ENCODE data around the gene DUS4L. TPM values are rescaled to one million over a fixed set of nuclear protein-coding genes. Genes with fewer than 3 reads are reported as not detected.

DUS4L gene
- total and polyA plus RNA-seq, 2 donors (not counting 3 experiments of a cell fraction or from before 2014, with no cell fraction given) = 2.5 to 9.6 TPM

DNA sequence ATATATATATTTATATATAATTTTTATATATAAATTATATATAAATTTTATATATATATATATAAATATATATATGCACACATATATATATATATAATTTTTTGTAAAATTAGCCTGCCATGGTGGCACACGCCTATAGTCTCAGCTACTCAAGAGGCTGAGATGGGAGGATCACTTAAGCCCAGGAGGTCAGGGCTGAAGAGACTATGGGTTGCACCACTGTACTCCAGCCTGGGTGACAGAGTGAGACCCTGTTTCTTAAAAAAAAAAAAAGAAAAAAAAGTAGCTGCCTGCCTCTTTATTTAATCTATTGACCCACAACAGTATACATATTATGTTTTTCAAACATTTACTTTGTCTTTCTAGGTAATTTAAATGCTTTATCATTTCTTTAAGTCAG is 35.5 kb downstream of the DUS4L start:
- DNase-seq (ENCODE audit: low read depth, low spot score) = no peak
- Histone ChIP-seq H3K9me1 (replicated peaks; ENCODE audit: control insufficient read depth, extremely low read depth, insufficient read depth, low read length) (no peaks in the 10 kb centered on the region), H3K79me2 (ENCODE audit: control insufficient read depth, insufficient read depth, low read length) (peaks cover 4% of the 10 kb centered on the region), H3K27ac (ENCODE audit: insufficient read depth, low read depth, low read length) (no peak overlapping the region), H3K4me3 (replicated peaks in 1 of 3; ENCODE audit: insufficient read depth in 1 of 3, low read depth in 1 of 3, low read length in 3 of 3) (no peak overlapping the region), H3K9me3 (replicated peaks; ENCODE audit: control insufficient read depth, insufficient read depth, low read length) (no peaks in the 10 kb centered on the region), H4K20me1 (replicated peaks; ENCODE audit: control insufficient read depth, extremely low read depth, insufficient read depth, low read length) (no peaks in the 10 kb centered on the region), H2AFZ (ENCODE audit: low read depth, low read length) (no peak overlapping the region), H3K9ac (replicated peaks; ENCODE audit: extremely low read depth, insufficient read depth, low read length) (no peak overlapping the region), H3K27me3 (ENCODE audit: control insufficient read depth in 2 of 2, insufficient read depth in 2 of 2, low read length in 2 of 2) (no peaks in the 10 kb centered on the region), H3K4me2 (ENCODE audit: insufficient read depth, low read length) (no peak overlapping the region), H3K36me3 (ENCODE audit: control insufficient read depth in 2 of 2, extremely low read depth in 1 of 2, insufficient read depth in 2 of 2, low read length in 2 of 2) (peaks cover 5 to 14% of the 10 kb centered on the region in 2 experiments), H3K4me1 (ENCODE audit: control insufficient read depth, extremely low read depth, insufficient read depth, low read length) (peaks cover 37% of the 10 kb centered on the region)
- no TSS peak for BruUV-seq (replicated peaks)
- CTCF ChIA-PET = interaction anchor here (0.8 to 1.6 kb wide), 5 partner anchors 10 to 276 kb away, joined by 3 to 5 read pairs (median 3); partner anchors contain the start of gene BCAP29
- POLR2A ChIA-PET = no interaction called here
- intact Hi-C loops (cut with micrococcal nuclease) (loop anchor here (5.0 to 10.0 kb wide), 2 partner anchors 134 to 1062 kb away; no protein-coding TSS in a partner anchor), dilution Hi-C loops (cut with MboI; ENCODE audit: extremely low pct_ligation_motif_present, low sequenced_read_pairs) (no loop called here)
- TF ChIP-seq EZH2 (IDR thresholded peaks at IDR 0.05; ENCODE audit: borderline replicate concordance, low read depth, low read length, severe bottlenecking) = no peak
- no peak for TF ChIP-seq MYC (IDR thresholded peaks at IDR 0.05; ENCODE audit: low read depth, low read length)
- no peak for TF ChIP-seq JUN (IDR thresholded peaks at IDR 0.05; ENCODE audit: borderline replicate concordance, insufficient read depth, insufficient read length, low read depth)
- TF ChIP-seq, protein P1, sequence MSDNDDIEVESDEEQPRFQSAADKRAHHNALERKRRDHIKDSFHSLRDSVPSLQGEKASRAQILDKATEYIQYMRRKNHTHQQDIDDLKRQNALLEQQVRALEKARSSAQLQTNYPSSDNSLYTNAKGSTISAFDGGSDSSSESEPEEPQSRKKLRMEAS (IDR thresholded peaks at IDR 0.05; ENCODE audit: insufficient read depth, insufficient read length) = no peak
- no peak for TF ChIP-seq GATA2 (IDR thresholded peaks at IDR 0.05; ENCODE audit: insufficient read depth, insufficient read length, low read depth, low read length)
- no peak for TF ChIP-seq POLR2A (IDR thresholded peaks at IDR 0.05; ENCODE audit: low read depth, low read length)
- no peak for TF ChIP-seq FOS (IDR thresholded peaks at IDR 0.05; ENCODE audit: borderline replicate concordance, insufficient read depth, low read length)
- TF ChIP-seq, protein P2, sequence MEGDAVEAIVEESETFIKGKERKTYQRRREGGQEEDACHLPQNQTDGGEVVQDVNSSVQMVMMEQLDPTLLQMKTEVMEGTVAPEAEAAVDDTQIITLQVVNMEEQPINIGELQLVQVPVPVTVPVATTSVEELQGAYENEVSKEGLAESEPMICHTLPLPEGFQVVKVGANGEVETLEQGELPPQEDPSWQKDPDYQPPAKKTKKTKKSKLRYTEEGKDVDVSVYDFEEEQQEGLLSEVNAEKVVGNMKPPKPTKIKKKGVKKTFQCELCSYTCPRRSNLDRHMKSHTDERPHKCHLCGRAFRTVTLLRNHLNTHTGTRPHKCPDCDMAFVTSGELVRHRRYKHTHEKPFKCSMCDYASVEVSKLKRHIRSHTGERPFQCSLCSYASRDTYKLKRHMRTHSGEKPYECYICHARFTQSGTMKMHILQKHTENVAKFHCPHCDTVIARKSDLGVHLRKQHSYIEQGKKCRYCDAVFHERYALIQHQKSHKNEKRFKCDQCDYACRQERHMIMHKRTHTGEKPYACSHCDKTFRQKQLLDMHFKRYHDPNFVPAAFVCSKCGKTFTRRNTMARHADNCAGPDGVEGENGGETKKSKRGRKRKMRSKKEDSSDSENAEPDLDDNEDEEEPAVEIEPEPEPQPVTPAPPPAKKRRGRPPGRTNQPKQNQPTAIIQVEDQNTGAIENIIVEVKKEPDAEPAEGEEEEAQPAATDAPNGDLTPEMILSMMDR (IDR thresholded peaks at IDR 0.05; ENCODE audit: extremely low read depth in 1 of 2, insufficient read depth in 1 of 2, low read depth in 1 of 2, low read length in 2 of 2) = no peak
- TF ChIP-seq POLR2AphosphoS5 (IDR thresholded peaks at IDR 0.05; ENCODE audit: insufficient read depth, low read depth, low read length) = no peak
- no peak for FAIRE-seq

Data from endothelial cell of umbilical vein (primary cell).